Loucy (cell line): ENCODE data around the gene GPX3.

ENCODE experiments used
- EZH2phosphoT487 ChIP-seq: fragments of 200-600 bp; IDR thresholded peaks from 2 replicates; pipeline ENCODE4 v1.6.1; 2018; ENCODE audit warnings: antibody characterized with exemption, mild to moderate bottlenecking, moderate library complexity, borderline replicate concordance
- TF ChIP-seq, protein P1 (sequence below): fragments of 200-600 bp; sonication (generic); conservative IDR thresholded peaks from 2 replicates; pipeline ENCODE4 v1.5.1; 2014; ENCODE audit warnings: mild to moderate bottlenecking, antibody characterized with exemption, low read length

DNA sequence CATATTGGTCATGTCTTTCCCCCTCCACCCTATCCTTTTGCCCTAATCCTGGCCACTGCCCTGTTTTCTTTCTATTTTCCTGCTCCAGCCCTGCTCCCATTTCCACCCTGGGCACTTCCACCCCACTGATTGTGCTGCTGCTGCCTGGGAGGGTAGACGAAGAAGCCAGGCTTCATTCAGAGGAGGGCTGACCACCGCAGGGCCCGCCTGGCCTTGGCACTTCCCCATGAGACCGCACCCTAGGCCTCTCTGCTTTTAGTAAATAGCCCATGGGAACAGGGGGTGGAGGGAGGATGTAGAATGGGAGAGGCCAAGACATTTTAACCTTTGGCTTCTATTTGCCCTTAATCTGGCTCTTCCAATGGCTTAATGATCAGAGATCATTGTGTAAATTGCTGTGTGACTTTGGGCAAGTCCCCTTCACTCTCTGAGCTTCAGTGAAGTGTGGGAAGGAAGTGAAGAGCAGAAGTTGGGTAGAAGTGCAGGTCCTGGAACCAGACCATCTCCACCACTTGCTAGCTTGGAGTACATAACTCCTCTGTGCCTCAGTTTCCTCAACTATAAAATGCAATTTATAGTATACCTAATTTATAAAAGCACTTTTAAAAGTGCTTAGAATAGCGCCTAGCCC, 13.6 kb upstream of the GPX3 start:
- TF ChIP-seq, protein P1, sequence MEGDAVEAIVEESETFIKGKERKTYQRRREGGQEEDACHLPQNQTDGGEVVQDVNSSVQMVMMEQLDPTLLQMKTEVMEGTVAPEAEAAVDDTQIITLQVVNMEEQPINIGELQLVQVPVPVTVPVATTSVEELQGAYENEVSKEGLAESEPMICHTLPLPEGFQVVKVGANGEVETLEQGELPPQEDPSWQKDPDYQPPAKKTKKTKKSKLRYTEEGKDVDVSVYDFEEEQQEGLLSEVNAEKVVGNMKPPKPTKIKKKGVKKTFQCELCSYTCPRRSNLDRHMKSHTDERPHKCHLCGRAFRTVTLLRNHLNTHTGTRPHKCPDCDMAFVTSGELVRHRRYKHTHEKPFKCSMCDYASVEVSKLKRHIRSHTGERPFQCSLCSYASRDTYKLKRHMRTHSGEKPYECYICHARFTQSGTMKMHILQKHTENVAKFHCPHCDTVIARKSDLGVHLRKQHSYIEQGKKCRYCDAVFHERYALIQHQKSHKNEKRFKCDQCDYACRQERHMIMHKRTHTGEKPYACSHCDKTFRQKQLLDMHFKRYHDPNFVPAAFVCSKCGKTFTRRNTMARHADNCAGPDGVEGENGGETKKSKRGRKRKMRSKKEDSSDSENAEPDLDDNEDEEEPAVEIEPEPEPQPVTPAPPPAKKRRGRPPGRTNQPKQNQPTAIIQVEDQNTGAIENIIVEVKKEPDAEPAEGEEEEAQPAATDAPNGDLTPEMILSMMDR: no peak
- no peak for TF ChIP-seq EZH2phosphoT487
